ENCODE results near the gene USP3. TPM values are rescaled to one million over a fixed set of nuclear protein-coding genes. Genes with fewer than 3 reads are reported as not detected.

USP3 gene
- total RNA-seq, 4 donors from 2014 or later: 26.5 to 96.3 (median 65.8) TPM

GRCh38 chr15:63628123-63628822, 123.9 kb downstream of the USP3 start:
- Histone ChIP-seq H3K9me3 (no peaks in the 10 kb centered on the region), H3K36me3 (no peaks in the 10 kb centered on the region), H3K27ac (no peak overlapping the region), H3K4me1 (no peaks in the 10 kb centered on the region), H3K4me3 (no peak overlapping the region), H3K27me3 (no peaks in the 10 kb centered on the region)
- intact Hi-C loops (cut with DNase I; ENCODE audit: low total_unique reads): no loop called here
- no peak for TF ChIP-seq POLR2A (IDR thresholded peaks at IDR 0.05)
- no peak for TF ChIP-seq CTCF (IDR thresholded peaks at IDR 0.05)
- no peak for DNase-seq

GRCh38 chr15:63630036-63630751, 125.8 kb downstream of the USP3 start:
- H3K4me1 ChIP-seq: no peaks in the 10 kb centered on the region
- H3K4me3 ChIP-seq: no peak overlapping the region
- no peaks in the 10 kb centered on the region for H3K27me3 ChIP-seq
- no peak for DNase-seq
- no peak for TF ChIP-seq CTCF (IDR thresholded peaks at IDR 0.05)
- no peak for TF ChIP-seq POLR2A (IDR thresholded peaks at IDR 0.05)
- no peaks in the 10 kb centered on the region for H3K36me3 ChIP-seq
- no peak overlapping the region for H3K27ac ChIP-seq
- intact Hi-C loops (cut with DNase I; ENCODE audit: low total_unique reads): no loop called here
- H3K9me3 ChIP-seq: no peaks in the 10 kb centered on the region

DNA sequence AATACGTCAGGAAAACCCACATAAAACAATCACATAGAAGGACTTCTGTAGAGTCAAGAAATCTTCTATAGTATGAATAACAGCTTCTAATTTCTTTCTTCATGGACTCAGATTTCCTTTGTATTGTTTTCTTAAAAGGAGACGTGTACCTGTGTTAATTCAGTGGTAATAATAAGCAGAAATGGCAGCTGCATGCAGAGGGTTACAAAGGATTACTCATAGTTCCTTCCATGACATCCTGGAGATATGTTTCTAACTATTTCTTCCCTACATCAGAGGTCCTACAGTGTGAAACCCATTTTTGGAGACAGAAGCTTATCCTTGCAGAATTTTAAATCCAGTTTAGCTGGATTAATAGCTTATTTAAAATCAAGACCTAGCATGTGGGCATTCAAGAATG, 128.9 kb downstream of the USP3 start:
- intact Hi-C loops (cut with DNase I; ENCODE audit: low total_unique reads): no loop called here
- no peak overlapping the region for H3K27ac ChIP-seq
- H3K9me3 ChIP-seq: no peaks in the 10 kb centered on the region
- no peaks in the 10 kb centered on the region for H3K36me3 ChIP-seq
- no peak for DNase-seq
- TF ChIP-seq CTCF (IDR thresholded peaks at IDR 0.05): no peak
- no peak for TF ChIP-seq POLR2A (IDR thresholded peaks at IDR 0.05)
- no peaks in the 10 kb centered on the region for H3K27me3 ChIP-seq
- H3K4me3 ChIP-seq: no peak overlapping the region
- no peaks in the 10 kb centered on the region for H3K4me1 ChIP-seq

- H3K9me3 ChIP-seq: no peaks in the 10 kb centered on the region
- H3K36me3 ChIP-seq: no peaks in the 10 kb centered on the region
- H3K4me3 ChIP-seq: no peak overlapping the region
- H3K27ac ChIP-seq: no peak overlapping the region
- DNase-seq: no peak
- intact Hi-C loops (cut with DNase I; ENCODE audit: low total_unique reads): no loop called here
- no peak for TF ChIP-seq POLR2A (IDR thresholded peaks at IDR 0.05)
- H3K4me1 ChIP-seq: no peaks in the 10 kb centered on the region
- no peaks in the 10 kb centered on the region for H3K27me3 ChIP-seq
Observed at GRCh38 chr15:63634154-63634553, 129.8 kb downstream of the USP3 start.

DNA sequence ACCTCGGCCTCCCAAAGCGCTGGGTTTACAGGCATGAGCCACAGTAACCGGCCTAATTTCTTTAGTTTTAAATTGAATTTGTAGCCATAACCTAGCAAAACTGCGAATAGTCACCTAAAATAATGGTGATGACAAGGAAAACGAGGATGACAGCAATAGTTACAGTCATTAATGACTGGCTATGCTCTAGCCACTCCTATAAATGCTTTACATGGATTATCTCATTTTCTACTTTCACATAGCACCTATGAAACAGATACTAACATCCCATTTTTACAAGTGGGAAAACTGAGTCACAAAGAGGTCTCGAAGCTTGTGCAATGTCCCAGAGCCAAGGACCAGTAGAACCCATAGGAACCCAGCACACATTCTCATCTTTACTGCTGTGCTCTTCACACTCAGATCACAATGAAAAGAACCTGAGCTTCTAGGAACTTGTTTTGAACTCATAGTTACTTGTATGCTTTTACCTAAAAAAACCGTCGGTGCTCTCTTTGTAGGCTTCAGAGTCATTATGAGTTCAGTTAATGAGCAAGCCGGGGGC, 132.2 kb downstream of the USP3 start:
- no peak for DNase-seq
- H3K27me3 ChIP-seq: no peaks in the 10 kb centered on the region
- no peaks in the 10 kb centered on the region for H3K9me3 ChIP-seq
- no peaks in the 10 kb centered on the region for H3K36me3 ChIP-seq
- H3K4me1 ChIP-seq: no peaks in the 10 kb centered on the region
- intact Hi-C loops (cut with DNase I; ENCODE audit: low total_unique reads): no loop called here
- H3K27ac ChIP-seq: no peak overlapping the region
- no peak for TF ChIP-seq POLR2A (IDR thresholded peaks at IDR 0.05)
- no peak overlapping the region for H3K4me3 ChIP-seq

GRCh38 chr15:63638839-63639238, 134.4 kb downstream of the USP3 start:
- TF ChIP-seq POLR2A (IDR thresholded peaks at IDR 0.05): no peak
- no peak for TF ChIP-seq CTCF (IDR thresholded peaks at IDR 0.05)
- Histone ChIP-seq H3K36me3 (no peaks in the 10 kb centered on the region), H3K4me3 (no peak overlapping the region), H3K9me3 (no peaks in the 10 kb centered on the region), H3K4me1 (no peaks in the 10 kb centered on the region), H3K27ac (no peak overlapping the region), H3K27me3 (no peaks in the 10 kb centered on the region)
- no peak for DNase-seq
- intact Hi-C loops (cut with DNase I; ENCODE audit: low total_unique reads): no loop called here
